ENCODE data around the gene GLT6D1.

The GLT6D1 gene

GRCh38 chr9:135584371-135584770 is 55.0 kb downstream of the GLT6D1 start:
- ATAC-seq: no peak
- DNase-seq: no peak

- ATAC-seq (peak; percentile 24), DNase-seq (no peak)
Observed at GRCh38 chr9:135583688-135584011, 55.7 kb downstream of the GLT6D1 start.

- DNase-seq (no peak), ATAC-seq (peak; percentile 8)
Observed at GRCh38 chr9:135582966-135583687, 56.2 kb downstream of the GLT6D1 start.

GRCh38 chr9:135582541-135582940 is 56.8 kb downstream of the GLT6D1 start:
- DNase-seq: no peak
- no peak for ATAC-seq

DNA sequence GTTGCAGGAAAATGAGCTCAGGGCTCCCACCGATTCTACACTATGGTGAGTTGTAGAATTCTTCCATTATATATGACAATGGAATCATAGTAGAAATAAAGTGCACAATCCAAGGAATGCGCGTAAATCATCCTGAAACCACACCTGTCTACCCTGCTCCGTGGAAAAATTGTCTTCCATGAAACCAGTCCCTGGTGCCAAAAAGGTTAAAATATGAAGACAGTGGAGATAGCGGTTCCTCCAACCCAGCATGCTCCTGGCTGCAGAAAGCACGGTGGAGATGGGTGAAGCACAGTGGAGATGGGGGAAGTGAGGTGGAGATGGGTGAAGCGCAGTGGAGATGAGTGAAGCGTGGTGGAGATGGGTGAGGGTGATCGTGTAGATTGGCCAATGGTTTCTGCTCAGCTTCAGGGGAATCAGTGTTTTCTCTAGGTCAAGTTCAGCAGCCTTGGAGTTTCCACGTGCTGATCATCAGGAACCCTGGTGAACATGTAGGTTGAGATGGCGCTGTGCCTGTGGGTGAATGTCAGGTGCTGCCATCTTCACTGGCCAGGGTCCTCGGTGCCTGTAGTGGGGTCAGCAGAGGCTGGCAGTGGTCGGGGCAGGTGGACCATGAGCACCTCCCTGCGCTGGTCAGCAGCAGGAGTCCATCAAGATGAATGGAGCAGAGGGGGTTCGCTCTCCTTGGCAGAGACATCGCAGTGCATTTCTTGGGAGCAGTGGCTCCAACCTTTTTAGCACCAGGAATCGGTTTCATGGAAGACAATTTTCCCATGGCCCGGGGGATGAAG is 57.5 kb downstream of the GLT6D1 start:
- DNase-seq (no peak), ATAC-seq (no peak)

DNA sequence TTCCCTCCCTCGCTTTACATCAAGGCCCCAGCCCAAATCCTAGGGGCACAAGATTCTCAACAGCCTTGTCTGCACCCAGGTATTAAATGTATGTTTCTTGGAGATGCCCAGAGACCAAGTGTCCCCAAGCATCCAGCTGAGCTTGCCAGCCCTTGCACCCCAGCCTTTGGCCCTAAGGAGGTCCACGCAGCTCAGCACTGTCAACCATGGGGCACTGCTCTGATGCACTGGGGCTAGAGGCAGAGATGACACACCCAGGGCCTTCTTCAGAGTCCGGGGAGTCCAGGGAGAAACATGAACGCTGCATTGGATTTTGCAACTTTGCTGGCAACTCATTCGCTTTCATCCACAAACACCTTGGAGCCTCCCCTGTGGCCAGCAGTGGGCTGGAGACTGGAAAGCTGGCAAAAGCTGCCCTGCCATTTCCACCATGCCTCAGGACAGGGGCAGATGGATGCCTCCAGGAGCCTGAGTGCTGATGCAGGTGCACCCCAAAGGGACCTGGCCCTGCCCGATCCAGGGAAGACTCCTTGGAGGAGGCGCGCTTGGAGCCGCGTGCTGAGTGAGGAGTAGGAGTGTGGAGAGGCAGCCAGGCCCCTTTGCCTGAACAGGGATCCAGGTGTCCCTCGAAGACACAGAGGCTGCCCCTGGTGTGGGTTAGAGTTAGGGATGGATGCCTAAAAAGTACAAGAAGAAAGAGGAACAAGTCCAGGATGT is 58.5 kb downstream of the GLT6D1 start:
- ATAC-seq: no peak
- no peak for DNase-seq

DNA sequence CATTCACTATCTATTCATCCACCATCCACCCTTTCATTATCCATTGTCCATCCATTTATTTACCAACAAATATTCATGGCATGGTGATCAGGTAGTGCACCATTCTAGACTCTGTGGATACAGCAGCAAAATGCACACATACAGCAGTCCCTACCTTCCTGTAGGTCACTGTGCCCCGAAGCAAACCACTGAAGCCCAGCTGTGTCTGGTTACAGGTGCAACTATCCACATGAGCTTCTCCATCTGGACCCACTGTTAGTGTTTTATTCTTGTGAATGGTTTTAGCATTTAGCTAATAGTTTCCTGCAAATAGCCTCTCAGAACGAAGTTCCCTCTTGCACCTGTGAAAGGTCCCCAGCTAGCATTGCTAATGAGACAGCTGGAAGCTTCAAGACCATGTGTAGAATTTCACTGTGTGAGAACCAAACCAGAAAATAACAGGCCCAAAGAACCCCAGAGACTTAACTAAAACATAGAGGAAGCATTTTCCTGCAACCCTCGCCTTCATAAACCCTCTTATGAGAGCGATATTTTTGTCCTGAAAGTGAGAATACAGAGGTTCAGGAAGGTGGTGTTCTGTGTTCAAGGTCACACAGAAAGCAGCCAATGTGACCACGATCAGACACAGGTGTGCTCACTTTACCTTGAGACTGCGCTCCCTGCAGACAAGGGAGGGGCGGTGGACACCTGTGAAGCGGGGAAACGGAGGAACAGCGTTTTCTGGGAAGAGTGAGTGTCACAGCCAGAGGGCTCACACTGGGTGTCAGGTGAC is 59.3 kb downstream of the GLT6D1 start:
- no peak for ATAC-seq
- no peak for DNase-seq

- DNase-seq (no peak), ATAC-seq (no peak)
Observed at GRCh38 chr9:135579356-135579755, 60.0 kb downstream of the GLT6D1 start.

DNA sequence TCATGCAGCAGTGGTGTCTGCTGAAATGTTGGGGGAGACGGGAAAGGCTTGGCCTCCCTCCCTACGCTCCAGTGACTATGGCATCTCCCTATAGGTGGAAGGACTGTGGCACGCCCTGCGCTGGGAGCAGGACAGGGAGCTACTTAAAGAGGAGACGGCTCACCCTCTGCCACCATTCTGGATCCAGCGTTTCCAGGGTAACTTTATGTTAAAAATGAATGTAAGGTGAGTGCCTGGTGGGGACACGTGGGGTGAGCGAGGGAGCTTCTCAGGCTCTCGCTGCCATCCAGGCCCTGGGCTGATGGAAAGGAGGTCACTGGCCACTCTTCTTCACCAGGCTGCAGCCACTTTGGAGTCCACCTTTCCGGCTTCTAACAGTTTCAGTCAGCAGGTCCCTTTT is 62.1 kb downstream of the GLT6D1 start:
- DNase-seq (no peak), ATAC-seq (no peak)

DNA sequence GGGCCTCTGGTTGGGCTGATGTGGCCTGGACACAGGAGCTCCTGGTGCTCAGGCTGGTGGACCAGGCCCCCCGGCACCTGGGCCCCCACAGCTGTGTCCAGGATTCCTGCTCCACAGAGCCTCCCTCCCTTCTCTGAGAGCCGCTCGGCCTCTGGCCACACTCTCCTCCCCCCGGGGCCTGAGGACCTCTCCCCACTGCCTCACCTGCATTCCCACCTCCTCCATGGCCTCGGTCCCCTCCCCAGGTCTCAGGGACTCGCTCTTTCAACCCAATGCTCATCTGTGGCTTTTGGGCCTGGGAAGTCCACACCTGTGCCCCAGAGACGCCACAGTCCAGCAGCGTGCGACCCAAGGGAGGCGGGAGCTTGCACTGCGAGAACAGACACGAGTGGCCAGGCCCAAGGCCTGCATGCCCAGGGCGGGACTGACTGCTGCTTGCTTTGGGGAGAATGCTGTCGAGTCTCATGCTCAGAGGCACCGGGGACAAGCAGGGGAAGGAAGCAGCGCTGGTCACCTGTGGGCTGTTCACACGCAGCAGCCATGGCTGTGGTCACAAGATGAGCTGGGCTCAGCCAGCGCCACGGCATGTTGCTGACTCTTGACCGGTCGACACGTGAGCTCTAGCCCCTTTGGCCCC is 63.2 kb downstream of the GLT6D1 start:
- no peak for DNase-seq
- ATAC-seq: no peak

DNA sequence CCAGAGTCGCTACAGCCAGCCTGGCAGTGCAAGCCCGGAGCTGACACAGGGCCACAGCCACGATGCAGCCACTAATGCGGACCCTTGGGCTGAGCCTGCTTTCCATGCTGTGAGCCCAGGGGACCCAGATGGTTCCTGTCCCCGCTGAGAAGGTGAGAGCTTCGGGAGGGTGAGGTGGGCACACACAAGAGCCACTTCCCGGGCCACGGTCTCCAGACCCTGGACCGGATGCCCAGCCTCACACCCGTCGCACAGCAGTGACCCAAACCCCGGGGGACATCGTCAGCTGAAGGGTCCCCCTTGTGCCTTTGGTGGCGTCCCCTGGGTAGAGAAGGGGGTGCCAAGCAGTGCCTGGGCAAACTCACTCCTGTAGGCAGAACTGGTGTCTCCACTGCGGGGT is 64.4 kb downstream of the GLT6D1 start:
- no peak for ATAC-seq
- no peak for DNase-seq

- DNase-seq (no peak), ATAC-seq (no peak)
Observed at GRCh38 chr9:135574331-135574730, 65.0 kb downstream of the GLT6D1 start.

All from stimulated activated naive CD8-positive, alpha-beta T cell treated with anti-CD3 and anti-CD28 coated beads, Interleukin-15, Interleukin-2, amounts not matched to agents 100 U/mL and 50 U/mL, for 24 hours (primary cell).